HepG2 (cell line): Measurements from ENCODE around the gene BCAM. TPM values are rescaled to one million over a fixed set of nuclear protein-coding genes. Genes with fewer than 3 reads are reported as not detected.

Source experiments
- DMAP1 ChIP-seq: IDR thresholded peaks from 2 replicates; pipeline ENCODE4 v1.6.1; 2016
- IRX3 ChIP-seq: sonication (generic); formaldehyde crosslinking; IDR thresholded peaks from 2 replicates; pipeline ENCODE4 v1.8.1; 2023; ENCODE audit warnings: mild to moderate bottlenecking, low read depth, missing genetic modification reagents, borderline replicate concordance
- KAT8 ChIP-seq: IDR thresholded peaks from 2 replicates; pipeline ENCODE4 v1.6.1; 2016; ENCODE audit warnings: missing genetic modification reagents, missing compliant biosample characterization
- KDM3A ChIP-seq: IDR thresholded peaks from 2 replicates; pipeline ENCODE4 v1.6.1; 2018; ENCODE audit warnings: low read depth, missing compliant biosample characterization
- MLLT10 ChIP-seq: sonication (generic); formaldehyde crosslinking; IDR thresholded peaks from 2 replicates; pipeline ENCODE4 v1.4.0; 2020; ENCODE audit warnings: missing genetic modification reagents
- MXD3 ChIP-seq: IDR thresholded peaks from 2 replicates; pipeline ENCODE4 v1.6.1; 2016; ENCODE audit warnings: mild to moderate bottlenecking, missing biosample characterization, missing genetic modification reagents
- SCMH1 ChIP-seq: sonication (generic); formaldehyde crosslinking; IDR thresholded peaks from 2 replicates; pipeline ENCODE4 v1.9.0; 2021; ENCODE audit warnings: missing genetic modification reagents, mild to moderate bottlenecking, borderline replicate concordance
- SIX1 ChIP-seq: sonication (generic); formaldehyde crosslinking; IDR thresholded peaks from 2 replicates; pipeline ENCODE4 v1.4.0; 2020; ENCODE audit warnings: missing genetic modification reagents, borderline replicate concordance
- ZBTB8A ChIP-seq: sonication (generic); formaldehyde crosslinking; IDR thresholded peaks from 2 replicates; pipeline ENCODE4 v1.4.0; 2020; ENCODE audit warnings: mild to moderate bottlenecking, low read depth, missing genetic modification reagents, borderline replicate concordance
- ZEB1 ChIP-seq: IDR thresholded peaks from 2 replicates; pipeline ENCODE4 v1.6.1; 2012; ENCODE audit warnings: mild to moderate bottlenecking, low read depth, inconsistent platforms; ENCODE audit not compliant: insufficient replicate concordance
- ZNF142 ChIP-seq: sonication (generic); formaldehyde crosslinking; IDR thresholded peaks from 2 replicates; pipeline ENCODE4 v1.4.0; 2020; ENCODE audit warnings: missing genetic modification reagents
- ZNF280B ChIP-seq: sonication (generic); formaldehyde crosslinking; IDR thresholded peaks from 2 replicates; pipeline ENCODE4 v1.5.0; 2020; ENCODE audit warnings: missing genetic modification reagents, mild to moderate bottlenecking, borderline replicate concordance
- ZNF354B ChIP-seq: sonication (generic); formaldehyde crosslinking; IDR thresholded peaks from 2 replicates; pipeline ENCODE4 v1.8.0; 2022; ENCODE audit warnings: mild to moderate bottlenecking, missing genetic modification reagents
- ZNF414 ChIP-seq: sonication (generic); formaldehyde crosslinking; IDR thresholded peaks from 2 replicates; pipeline ENCODE4 v1.5.0; 2020; ENCODE audit warnings: missing genetic modification reagents
- ZNF441 ChIP-seq: sonication (generic); formaldehyde crosslinking; IDR thresholded peaks from 2 replicates; pipeline ENCODE4 v1.7.0; 2021; ENCODE audit warnings: missing genetic modification reagents, borderline replicate concordance
- ZNF446 ChIP-seq: sonication (generic); formaldehyde crosslinking; IDR thresholded peaks from 2 replicates; pipeline ENCODE4 v1.5.0; 2020; ENCODE audit warnings: mild to moderate bottlenecking, missing genetic modification reagents
- ZNF704 ChIP-seq: sonication (generic); formaldehyde crosslinking; IDR thresholded peaks from 2 replicates; pipeline ENCODE4 v1.8.1; 2023; ENCODE audit warnings: mild to moderate bottlenecking, inconsistent platforms, moderate library complexity, missing genetic modification reagents, borderline replicate concordance
- ZNF768 ChIP-seq: sonication (generic); formaldehyde crosslinking; IDR thresholded peaks from 2 replicates; pipeline ENCODE4 v1.4.0; 2020; ENCODE audit warnings: missing genetic modification reagents
- ZSCAN31 ChIP-seq: sonication (generic); formaldehyde crosslinking; IDR thresholded peaks from 2 replicates; pipeline ENCODE4 v1.5.0; 2020; ENCODE audit warnings: low read depth, mild to moderate bottlenecking, missing genetic modification reagents
- polyA plus RNA-seq, 8 experiments: library from polyadenylated mRNA; depleted of rRNA in 3 of 8; stranded (reverse) in 7 of 8; unstranded in 1 of 8; fragments of >200 nt; fragmentation: Illumina TruSeq in 4 of 8; extraction: Trizol in 4 of 8; gene quantifications; 2 replicates each; pipeline versions ENCODE4 v1.2.1 to v1.2.3, GENCODE V29; 2011 to 2016; ENCODE audit warnings: low read depth in 4 of 8, missing spikeins in 1 of 8, mixed read lengths in 1 of 8; ENCODE audit not compliant: insufficient read depth in 1 of 8
- total RNA-seq, 5 experiments: library from RNA; depleted of rRNA; stranded (reverse); fragments of >200 nt; fragmentation: Illumina TruSeq; extraction: Trizol; gene quantifications; 2 replicates each; pipeline ENCODE4 v1.2.3, GENCODE V29; 2016; ENCODE audit warnings: low read depth in 1 of 5

BCAM gene
- total and polyA plus RNA-seq, 2 of the 13 experiments (the other 11 are each of a cell fraction or from before 2014, with no cell fraction given) = 51.2 to 62.7 TPM

- no peak for TF ChIP-seq ZNF142 (CRISPR knock-in tag)
- TF ChIP-seq ZNF768 (CRISPR knock-in tag) = no peak
- no peak for TF ChIP-seq MLLT10 (CRISPR knock-in tag)
- TF ChIP-seq SIX1 = no peak
- TF ChIP-seq ZSCAN31 (CRISPR knock-in tag) = no peak
- peak; percentile 29; the same call in 1 of the 2 replicates for TF ChIP-seq DMAP1 (CRISPR knock-in tag)
- no peak for TF ChIP-seq IRX3 (CRISPR knock-in tag)
- no peak for TF ChIP-seq ZNF354B (CRISPR knock-in tag)
- peak; percentile 86 for TF ChIP-seq ZEB1
- TF ChIP-seq ZNF280B (CRISPR knock-in tag) = no peak
- 0 out of 2 replicates have a peak, but pooled peaks have one; percentile 33 for TF ChIP-seq ZNF441
- no peak for TF ChIP-seq SCMH1
- TF ChIP-seq ZNF414 (CRISPR knock-in tag) = no peak
- TF ChIP-seq ZNF446 = no peak
- TF ChIP-seq ZNF704 (CRISPR knock-in tag) = no peak
- no peak for TF ChIP-seq ZBTB8A (CRISPR knock-in tag)
- no peak for TF ChIP-seq MXD3
- TF ChIP-seq KAT8 (CRISPR knock-in tag) = no peak
- peak; percentile 52; the same call in 1 of the 2 replicates for TF ChIP-seq KDM3A (CRISPR knock-in tag)
Measured at GRCh38 chr19:44856421-44857083, 47.6 kb downstream of the BCAM start (continued).
